Measurements from ENCODE around the gene FECH. TPM values are rescaled to one million over a fixed set of nuclear protein-coding genes. Genes with fewer than 3 reads are reported as not detected.

The FECH gene
- 19.4 and 33.6 TPM in 2 replicates for total RNA-seq

DNA sequence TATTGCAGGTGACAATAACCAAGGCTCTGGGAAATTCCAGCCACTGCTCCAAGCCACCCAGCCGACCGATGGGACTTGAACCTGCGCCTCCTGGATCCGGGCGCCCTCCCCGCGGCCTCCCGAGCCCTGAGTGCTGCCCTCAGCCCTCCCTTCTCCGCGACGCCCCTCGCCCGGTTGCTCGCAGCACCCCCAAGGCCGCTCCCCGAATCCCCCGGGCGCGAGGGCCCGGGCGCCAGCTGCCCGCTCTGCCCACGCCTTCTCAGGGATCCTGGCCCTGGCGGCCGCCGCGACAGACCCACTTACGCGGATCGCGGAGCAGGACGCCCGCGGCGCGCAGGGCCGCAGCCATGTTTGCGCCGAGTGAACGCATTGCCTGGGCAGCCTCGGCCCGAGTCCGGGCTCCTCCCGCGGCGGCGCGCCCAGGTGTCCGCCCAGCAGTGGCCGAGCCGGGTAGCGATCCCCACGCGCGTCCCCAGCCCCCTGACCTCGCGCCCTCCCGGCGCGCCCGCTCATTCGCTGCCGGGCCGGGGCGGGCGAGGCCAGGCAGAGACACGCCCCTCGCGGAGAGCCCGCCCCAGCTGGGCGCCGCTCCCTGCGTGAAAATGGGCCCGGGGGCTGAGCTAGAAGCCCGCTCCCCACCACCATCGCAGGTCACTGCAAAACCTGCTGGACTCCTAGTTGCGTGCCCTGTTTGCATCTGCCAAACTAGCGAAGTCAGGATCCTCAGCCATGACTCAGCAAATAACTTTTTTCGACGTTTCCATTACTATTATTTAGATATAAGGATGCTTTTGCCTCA lies at the start of gene FECH:
FECH (minus strand) TSS at position 452 of the 799 bp plus-strand sequence; CDS start at position 370, 82 bp downstream.

Other genes with a start within 250 kb of the FECH start
- gene ST8SIA3, start 234.1 kb downstream of the FECH start, total RNA-seq, result not detected in 2 replicates
- gene ONECUT2, start 151.3 kb downstream of the FECH start, total RNA-seq, result under 0.01 TPM in 1 of 2 replicates, not detected in the other
- gene NARS1, start 35.1 kb upstream of the FECH start, total RNA-seq, result 120 and 152 TPM in 2 replicates
- gene ATP8B1, start 216.6 kb upstream of the FECH start, total RNA-seq, result 6.3 and 8.3 TPM in 2 replicates